ENCODE data around the gene ANKRD62.

The ANKRD62 gene

GRCh38 chr18:12046751-12047335, 46.8 kb upstream of the ANKRD62 start:
- H3K79me2 ChIP-seq (ENCODE audit: insufficient read depth, low read length): no peaks in the 10 kb centered on the region
- no peaks in the 10 kb centered on the region for H3K4me1 ChIP-seq (ENCODE audit: insufficient read depth, low read length, poor library complexity, severe bottlenecking)
- H3F3A ChIP-seq (ENCODE audit: low read depth): no peaks in the 10 kb centered on the region
- H3K9me3 ChIP-seq (ENCODE audit: insufficient read depth, low read depth, low read length): no peaks in the 10 kb centered on the region
- TF ChIP-seq EZH2phosphoT487 (IDR thresholded peaks at IDR 0.05; ENCODE audit: borderline replicate concordance) (no peak), CTCF (conservative IDR thresholded peaks at IDR 0.05; ENCODE audit: low read length) (no peak)
- H3K27me3 ChIP-seq (ENCODE audit: insufficient read depth, low read length, poor library complexity, severe bottlenecking): no peaks in the 10 kb centered on the region
- H3K4me2 ChIP-seq (ENCODE audit: low read depth, low read length, poor library complexity, severe bottlenecking): no peak overlapping the region
- no peak overlapping the region for H3K4me3 ChIP-seq (ENCODE audit: low read length, poor library complexity, severe bottlenecking)
- no peak overlapping the region for H2AFZ ChIP-seq (ENCODE audit: low read length)
- H3K9ac ChIP-seq (ENCODE audit: low read depth, low read length, poor library complexity, severe bottlenecking): no peak overlapping the region
- H3K9me2 ChIP-seq (replicated peaks; ENCODE audit: low read depth, low read length): no peaks in the 10 kb centered on the region
- H3K36me3 ChIP-seq (ENCODE audit: insufficient read depth, low read length): no peaks in the 10 kb centered on the region
- H4K20me1 ChIP-seq (ENCODE audit: insufficient read depth, low read length, poor library complexity, severe bottlenecking): no peaks in the 10 kb centered on the region

GRCh38 chr18:12048010-12048826, 45.4 kb upstream of the ANKRD62 start:
- TF ChIP-seq EZH2phosphoT487 (IDR thresholded peaks at IDR 0.05; ENCODE audit: borderline replicate concordance) (no peak), CTCF (conservative IDR thresholded peaks at IDR 0.05; ENCODE audit: low read length) (no peak)
- H3K4me2 ChIP-seq (ENCODE audit: low read depth, low read length, poor library complexity, severe bottlenecking): no peak overlapping the region
- H3K9me2 ChIP-seq (replicated peaks; ENCODE audit: low read depth, low read length): no peaks in the 10 kb centered on the region
- H2AFZ ChIP-seq (ENCODE audit: low read length): no peak overlapping the region
- H4K20me1 ChIP-seq (ENCODE audit: insufficient read depth, low read length, poor library complexity, severe bottlenecking): no peaks in the 10 kb centered on the region
- H3K79me2 ChIP-seq (ENCODE audit: insufficient read depth, low read length): no peaks in the 10 kb centered on the region
- H3K27me3 ChIP-seq (ENCODE audit: insufficient read depth, low read length, poor library complexity, severe bottlenecking): no peaks in the 10 kb centered on the region
- no peak overlapping the region for H3K4me3 ChIP-seq (ENCODE audit: low read length, poor library complexity, severe bottlenecking)
- H3K9me3 ChIP-seq (ENCODE audit: insufficient read depth, low read depth, low read length): no peaks in the 10 kb centered on the region
- no peaks in the 10 kb centered on the region for H3K36me3 ChIP-seq (ENCODE audit: insufficient read depth, low read length)
- no peak overlapping the region for H3K9ac ChIP-seq (ENCODE audit: low read depth, low read length, poor library complexity, severe bottlenecking)
- no peaks in the 10 kb centered on the region for H3F3A ChIP-seq (ENCODE audit: low read depth)
- H3K4me1 ChIP-seq (ENCODE audit: insufficient read depth, low read length, poor library complexity, severe bottlenecking): no peaks in the 10 kb centered on the region

GRCh38 chr18:12048827-12049175, 44.8 kb upstream of the ANKRD62 start:
- no peaks in the 10 kb centered on the region for H3K79me2 ChIP-seq (ENCODE audit: insufficient read depth, low read length)
- H4K20me1 ChIP-seq (ENCODE audit: insufficient read depth, low read length, poor library complexity, severe bottlenecking): no peaks in the 10 kb centered on the region
- H2AFZ ChIP-seq (ENCODE audit: low read length): no peak overlapping the region
- no peaks in the 10 kb centered on the region for H3F3A ChIP-seq (ENCODE audit: low read depth)
- H3K9me3 ChIP-seq (ENCODE audit: insufficient read depth, low read depth, low read length): no peaks in the 10 kb centered on the region
- no peak for TF ChIP-seq EZH2phosphoT487 (IDR thresholded peaks at IDR 0.05; ENCODE audit: borderline replicate concordance)
- TF ChIP-seq CTCF (conservative IDR thresholded peaks at IDR 0.05; ENCODE audit: low read length): no peak
- no peaks in the 10 kb centered on the region for H3K9me2 ChIP-seq (replicated peaks; ENCODE audit: low read depth, low read length)
- H3K4me2 ChIP-seq (ENCODE audit: low read depth, low read length, poor library complexity, severe bottlenecking): no peak overlapping the region
- H3K27me3 ChIP-seq (ENCODE audit: insufficient read depth, low read length, poor library complexity, severe bottlenecking): no peaks in the 10 kb centered on the region
- H3K4me1 ChIP-seq (ENCODE audit: insufficient read depth, low read length, poor library complexity, severe bottlenecking): no peaks in the 10 kb centered on the region
- H3K36me3 ChIP-seq (ENCODE audit: insufficient read depth, low read length): no peaks in the 10 kb centered on the region
- no peak overlapping the region for H3K4me3 ChIP-seq (ENCODE audit: low read length, poor library complexity, severe bottlenecking)
- no peak overlapping the region for H3K9ac ChIP-seq (ENCODE audit: low read depth, low read length, poor library complexity, severe bottlenecking)
